GM21576 (cell line): ENCODE results near the gene BSG.

Source experiments
- ATAC-seq: cut with Tn5 transposase; IDR thresholded peaks from one replicate; pipeline ENCODE4 v1.9.1; 2021; ENCODE audit warnings: mild to moderate bottlenecking, moderate library complexity; ENCODE audit not compliant: unreplicated experiment

The BSG gene

GRCh38 chr19:539429-540030, 32.9 kb upstream of the BSG start:
- no peak for ATAC-seq

DNA sequence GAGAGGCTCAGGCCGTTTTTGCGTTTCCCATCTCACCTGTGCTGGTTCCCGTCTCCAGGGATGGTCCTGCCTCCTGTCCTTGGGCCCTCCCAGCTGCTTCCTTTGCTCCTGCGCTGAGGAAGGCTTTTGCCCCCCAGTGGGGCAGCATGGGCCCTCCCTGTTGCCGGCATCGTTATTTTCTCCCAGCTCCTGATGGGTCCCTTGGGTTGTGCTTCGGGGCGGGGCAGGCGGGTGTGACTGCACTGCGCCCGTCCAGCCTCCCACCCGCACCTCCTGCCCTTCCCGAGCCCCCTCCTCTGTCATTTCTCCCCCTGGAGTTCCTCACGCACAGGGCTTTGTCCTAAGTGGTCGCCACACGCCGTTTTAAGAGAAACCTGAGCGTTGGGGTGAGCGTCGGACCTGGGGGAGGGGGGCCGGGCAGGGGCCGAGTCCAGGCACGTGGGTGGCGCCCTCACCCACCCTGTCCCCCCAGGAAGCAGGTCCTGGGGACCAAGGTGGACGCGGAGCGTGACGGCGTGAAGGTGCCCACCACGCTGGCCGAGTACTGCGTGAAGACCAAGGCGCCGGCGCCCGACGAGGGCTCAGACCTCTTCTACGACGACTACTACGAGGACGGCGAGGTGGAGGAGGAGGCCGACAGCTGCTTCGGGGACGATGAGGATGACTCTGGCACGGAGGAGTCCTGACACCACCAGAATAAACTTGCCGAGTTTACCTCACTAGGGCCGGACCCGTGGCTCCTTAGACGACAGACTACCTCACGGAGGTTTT, 31.3 kb upstream of the BSG start:
- no peak for ATAC-seq

DNA sequence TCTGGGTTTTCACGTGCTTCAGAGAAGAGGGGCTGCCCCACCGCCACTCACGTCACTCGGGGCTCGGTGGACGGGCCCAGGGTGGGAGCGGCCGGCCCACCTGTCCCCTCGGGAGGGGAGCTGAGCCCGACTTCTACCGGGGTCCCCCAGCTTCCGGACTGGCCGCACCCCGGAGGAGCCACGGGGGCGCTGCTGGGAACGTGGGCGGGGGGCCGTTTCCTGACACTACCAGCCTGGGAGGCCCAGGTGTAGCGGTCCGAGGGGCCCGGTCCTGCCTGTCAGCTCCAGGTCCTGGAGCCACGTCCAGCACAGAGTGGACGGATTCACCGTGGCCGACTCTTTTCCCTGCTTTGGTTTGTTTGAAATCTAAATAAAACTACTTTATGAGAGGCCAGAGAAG, 30.7 kb upstream of the BSG start:
- no peak for ATAC-seq

DNA sequence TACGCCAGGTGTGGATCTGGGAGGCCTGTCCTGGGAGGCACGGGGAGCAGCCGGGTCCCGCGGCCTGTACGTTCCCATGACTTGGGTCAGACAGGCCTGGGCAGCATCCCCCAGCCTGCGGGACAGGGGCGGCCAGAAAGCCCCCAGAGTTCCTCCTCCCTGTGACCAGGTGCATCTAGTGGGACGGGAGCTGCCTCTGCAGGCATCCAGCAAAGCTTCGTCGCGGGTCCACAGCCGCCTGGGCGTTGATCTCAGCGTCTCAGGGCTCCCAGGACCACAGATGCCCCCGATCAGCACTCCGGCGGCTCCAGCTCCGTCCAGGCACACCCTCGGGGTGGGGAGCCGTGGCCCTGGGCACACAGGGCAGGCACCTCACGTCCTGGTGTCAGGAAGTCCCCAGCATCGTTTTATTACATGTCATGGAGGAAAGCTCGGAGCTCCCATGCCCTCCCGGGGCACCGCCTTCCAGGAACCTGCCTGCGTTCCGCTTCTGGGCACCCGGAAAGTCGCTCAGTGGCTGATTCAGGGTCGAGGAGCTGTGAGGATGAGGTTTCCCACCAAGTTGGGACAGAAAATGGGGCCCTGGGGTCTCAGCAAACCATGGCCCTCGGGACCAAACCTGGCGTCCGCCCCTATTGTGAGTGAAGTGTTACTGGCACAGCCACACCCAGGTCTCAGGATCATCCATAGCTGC, 30.1 kb upstream of the BSG start:
- no peak for ATAC-seq

DNA sequence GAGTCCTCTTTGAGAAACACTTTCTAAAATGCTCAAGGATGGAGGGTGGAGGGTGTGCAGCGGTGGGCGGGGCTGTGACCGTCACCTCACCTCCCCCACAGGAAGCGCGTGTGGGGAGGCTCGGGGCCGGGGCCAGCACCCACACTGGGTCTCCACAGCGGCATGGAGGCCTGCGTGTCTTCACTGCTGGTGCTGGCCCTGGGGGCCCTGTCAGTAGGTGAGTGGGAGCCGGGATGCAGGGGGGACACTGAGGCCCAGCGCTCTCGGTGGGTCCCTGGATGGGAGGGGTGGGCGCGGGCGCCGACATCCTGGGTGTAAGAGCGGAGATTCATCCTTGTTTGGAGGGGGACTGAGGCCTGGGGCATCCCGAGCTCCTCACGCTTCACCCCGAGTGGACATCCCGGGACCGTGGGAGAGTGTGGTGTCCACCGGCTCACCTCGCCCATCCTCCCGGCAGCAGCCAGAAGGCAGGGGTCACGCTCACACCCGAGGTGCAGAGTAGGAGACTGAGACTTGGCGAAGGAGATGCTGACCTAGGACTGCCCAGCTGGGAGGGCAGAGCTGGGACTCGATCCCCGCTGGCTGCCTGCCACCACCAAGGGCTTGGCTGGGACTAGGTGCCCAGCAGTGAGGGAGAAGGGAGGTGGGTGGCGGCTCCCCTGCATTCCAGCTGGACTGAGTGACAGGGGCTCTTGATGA, 28.3 kb upstream of the BSG start, which contains the start of gene GZMM:
Gene GZMM, plus strand, starts transcription at position 144 of the 699 bp plus-strand sequence. Its CDS starts 19 bp downstream, at position 163.
- no peak for ATAC-seq

GRCh38 chr19:547117-547516, 25.3 kb upstream of the BSG start:
- no peak for ATAC-seq

- ATAC-seq, result no peak
Observed at GRCh38 chr19:547836-548720, 24.3 kb upstream of the BSG start.

DNA sequence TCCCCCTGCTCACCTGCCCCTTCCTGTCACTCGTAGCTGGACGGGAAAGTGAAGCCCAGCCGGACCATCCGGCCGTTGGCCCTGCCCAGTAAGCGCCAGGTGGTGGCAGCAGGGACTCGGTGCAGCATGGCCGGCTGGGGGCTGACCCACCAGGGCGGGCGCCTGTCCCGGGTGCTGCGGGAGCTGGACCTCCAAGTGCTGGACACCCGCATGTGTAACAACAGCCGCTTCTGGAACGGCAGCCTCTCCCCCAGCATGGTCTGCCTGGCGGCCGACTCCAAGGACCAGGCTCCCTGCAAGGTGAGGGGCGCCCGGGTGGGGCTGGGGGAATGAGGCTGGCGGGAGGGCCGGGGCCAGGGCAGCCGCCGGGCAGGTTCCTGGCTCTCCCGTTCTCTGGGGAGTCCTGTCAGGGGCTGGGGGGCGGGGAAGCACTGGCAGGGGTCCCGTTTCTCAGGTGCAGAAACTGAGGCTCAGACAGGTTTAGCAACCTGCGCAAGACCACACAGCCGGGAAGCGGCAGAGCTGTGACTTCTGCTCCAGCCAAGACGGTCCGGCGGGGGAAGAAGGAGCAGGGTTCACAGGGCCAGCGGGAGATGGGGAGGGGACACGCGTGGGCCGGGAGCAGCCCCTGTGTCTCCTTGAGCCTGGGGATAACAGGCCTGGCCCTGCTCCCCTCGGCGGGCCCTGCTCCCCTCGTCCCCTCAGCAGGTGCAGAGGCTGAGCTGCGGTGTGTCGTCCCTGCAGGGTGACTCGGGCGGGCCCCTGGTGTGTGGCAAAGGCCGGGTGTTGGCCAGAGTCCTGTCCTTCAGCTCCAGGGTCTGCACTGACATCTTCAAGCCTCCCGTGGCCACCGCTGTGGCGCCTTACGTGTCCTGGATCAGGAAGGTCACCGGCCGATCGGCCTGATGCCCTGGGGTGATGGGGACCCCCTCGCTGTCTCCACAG, 23.2 kb upstream of the BSG start:
- ATAC-seq, result no peak

- ATAC-seq, result no peak
Observed at GRCh38 chr19:554817-555216, 17.6 kb upstream of the BSG start.

DNA sequence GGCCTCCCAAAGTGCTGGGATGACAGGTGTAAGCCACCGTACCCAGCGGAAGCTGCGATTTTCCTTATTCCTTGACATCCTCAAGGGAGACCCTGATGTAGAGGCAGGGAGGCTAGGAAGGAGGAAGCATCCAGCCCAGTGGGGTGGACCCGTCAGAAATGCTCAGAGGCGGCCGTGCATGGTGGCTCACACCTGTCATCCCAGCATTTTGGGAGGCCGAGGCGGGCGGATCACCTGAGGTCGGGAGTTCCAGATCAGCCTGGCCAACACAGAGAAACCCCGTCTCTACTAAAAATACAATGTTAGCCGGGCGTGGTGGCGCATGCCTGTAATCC, 17.0 kb upstream of the BSG start:
- no peak for ATAC-seq

DNA sequence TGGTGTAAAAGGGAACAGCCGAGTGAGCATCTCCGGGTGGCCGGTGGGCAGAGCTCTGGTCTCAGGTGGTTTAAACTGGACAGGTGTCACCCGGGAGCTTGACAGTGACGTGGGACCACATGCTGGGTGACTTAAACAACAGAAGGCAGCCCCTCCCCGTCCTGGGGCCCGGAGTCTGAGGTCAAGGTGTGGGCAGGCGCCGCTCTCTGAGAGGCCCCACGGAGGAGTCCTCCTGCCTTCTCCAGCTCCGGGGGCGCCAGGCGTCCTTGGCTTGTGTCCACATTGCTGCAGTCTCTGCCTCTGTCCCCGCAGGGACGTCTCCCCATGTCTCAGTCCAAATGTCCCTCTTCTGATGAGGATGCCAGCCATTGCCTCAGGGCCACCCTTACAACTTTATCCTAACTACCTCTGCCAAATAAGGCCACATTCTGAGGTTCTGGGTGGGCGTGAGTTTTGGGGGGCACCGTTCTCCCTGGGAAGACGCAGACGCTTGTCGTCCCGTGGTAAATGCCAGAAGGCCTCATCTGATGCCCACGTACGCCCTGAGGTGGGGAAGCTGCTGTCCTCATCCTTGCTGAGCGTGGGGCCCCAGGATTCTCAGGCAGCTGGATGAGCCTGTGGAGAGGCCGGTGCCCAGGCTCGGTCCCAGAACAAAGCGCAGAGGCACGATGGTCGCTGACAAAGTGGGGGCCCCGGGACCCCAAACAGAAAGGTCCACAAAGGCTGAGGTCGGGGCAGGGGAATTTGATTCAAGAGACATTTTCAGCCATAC, 15.6 kb upstream of the BSG start:
- no peak for ATAC-seq

- ATAC-seq, result no peak
Observed at GRCh38 chr19:558770-559439, 13.5 kb upstream of the BSG start.

DNA sequence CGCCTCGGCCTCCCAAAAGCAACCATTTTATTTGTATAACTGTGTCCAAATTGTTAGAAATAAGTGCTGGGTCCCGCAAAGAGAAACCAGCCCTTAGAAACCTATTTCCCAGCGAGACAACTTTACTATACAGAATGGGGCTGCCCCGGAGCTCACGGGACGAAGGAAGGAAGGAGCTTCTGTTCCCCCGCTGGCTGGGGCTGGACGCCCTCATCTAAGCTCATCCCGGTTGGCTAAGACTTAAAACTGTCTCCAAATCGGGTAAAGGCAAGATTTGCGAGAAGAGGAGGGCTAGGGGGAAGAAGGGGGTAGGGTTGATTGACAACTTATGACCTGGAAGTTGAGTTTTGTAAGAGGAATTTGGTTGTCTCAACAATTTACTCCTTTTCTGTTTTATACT, 12.3 kb upstream of the BSG start:
- ATAC-seq, result no peak

GRCh38 chr19:566403-566802, 6.0 kb upstream of the BSG start:
- no peak for ATAC-seq

DNA sequence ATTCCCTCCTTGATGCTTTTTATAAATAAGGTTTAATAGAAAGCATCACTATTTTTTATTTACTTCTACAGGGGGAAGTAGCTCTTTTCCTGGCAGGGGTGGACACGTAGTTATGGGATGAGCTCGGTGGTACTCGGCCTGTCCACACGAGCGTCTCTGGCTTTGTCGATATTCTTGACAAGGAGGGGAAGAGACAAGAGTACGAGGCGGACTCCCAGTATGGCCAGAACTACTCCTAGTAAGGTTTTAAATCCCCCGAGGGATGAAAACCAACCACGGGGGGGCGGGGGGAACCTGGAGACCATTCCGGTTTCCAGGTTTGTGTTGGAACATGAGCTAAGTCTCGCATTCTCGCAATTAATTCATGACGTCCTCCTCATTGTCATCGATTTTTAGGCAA, 5.6 kb upstream of the BSG start:
- ATAC-seq, result no peak

DNA sequence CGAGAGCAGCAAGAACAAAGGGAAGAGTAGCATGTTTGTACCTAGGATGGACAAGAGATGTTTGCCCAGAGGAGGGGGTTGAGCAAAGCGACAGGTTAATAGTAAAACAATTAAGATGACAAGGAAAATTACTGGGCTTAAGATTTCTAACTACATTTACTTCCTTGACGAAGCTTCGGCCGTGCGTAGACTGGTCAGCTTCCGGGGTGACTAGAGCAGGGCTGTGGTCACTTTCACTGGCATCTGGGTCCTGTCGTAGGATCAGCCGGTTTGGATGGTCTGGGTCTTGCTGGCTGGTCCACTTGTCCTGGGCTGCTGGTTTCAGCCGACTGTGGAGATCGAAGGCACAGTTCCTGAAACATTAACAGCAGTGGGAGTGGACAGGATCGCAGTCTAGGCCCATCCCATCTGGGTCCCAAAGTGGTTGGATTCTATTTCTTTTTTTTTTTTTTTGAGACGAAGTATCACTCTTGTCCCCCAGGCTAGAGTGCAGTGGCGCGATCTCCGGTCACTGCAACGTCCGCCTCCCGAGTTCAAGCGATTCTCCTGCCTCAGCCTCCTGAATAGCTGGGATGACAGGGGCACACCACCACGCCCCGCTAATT, 5.0 kb upstream of the BSG start:
- no peak for ATAC-seq

GRCh38 chr19:570251-570686, 2.1 kb upstream of the BSG start:
- ATAC-seq, result no peak
